ENCODE measurements around the gene DIP2A. TPM values are rescaled to one million over a fixed set of nuclear protein-coding genes. Genes with fewer than 3 reads are reported as not detected.

The DIP2A gene
- total RNA-seq, 1 donor from 2014 or later, result 27.9 TPM

- Mint-ChIP-seq H3K4me3 (ENCODE audit: unreplicated experiment) (no peak overlapping the region), H3K27me3 (ENCODE audit: low read depth) (no peaks in the 10 kb centered on the region), H3K9me3 (ENCODE audit: low read depth) (no peaks in the 10 kb centered on the region), H3K4me1 (ENCODE audit: low read depth) (peaks cover 11% of the 10 kb centered on the region), H3K36me3 (ENCODE audit: low read depth) (peaks cover 21% of the 10 kb centered on the region), H3K27ac (ENCODE audit: unreplicated experiment) (no peak overlapping the region)
- DNase-seq (ENCODE audit: low spot score), result no peak
- no peak for TF ChIP-seq CTCF (IDR thresholded peaks at IDR 0.05)
Observed at GRCh38 chr21:46503922-46504550, 45.3 kb downstream of the DIP2A start.

- no peak for TF ChIP-seq CTCF (IDR thresholded peaks at IDR 0.05)
- H3K4me3 Mint-ChIP-seq (ENCODE audit: unreplicated experiment), result no peak overlapping the region
- no peaks in the 10 kb centered on the region for H3K9me3 Mint-ChIP-seq (ENCODE audit: low read depth)
- no peaks in the 10 kb centered on the region for H3K27me3 Mint-ChIP-seq (ENCODE audit: low read depth)
- DNase-seq (ENCODE audit: low spot score), result no peak
- peaks cover 15% of the 10 kb centered on the region for H3K4me1 Mint-ChIP-seq (ENCODE audit: low read depth)
- no peak overlapping the region for H3K27ac Mint-ChIP-seq (ENCODE audit: unreplicated experiment)
- peaks cover 16% of the 10 kb centered on the region for H3K36me3 Mint-ChIP-seq (ENCODE audit: low read depth)
Observed at GRCh38 chr21:46504666-46505065, 46.0 kb downstream of the DIP2A start.

- H3K9me3 Mint-ChIP-seq (ENCODE audit: low read depth), result no peaks in the 10 kb centered on the region
- H3K36me3 Mint-ChIP-seq (ENCODE audit: low read depth), result peaks cover 18% of the 10 kb centered on the region
- TF ChIP-seq CTCF (IDR thresholded peaks at IDR 0.05), result no peak
- H3K27ac Mint-ChIP-seq (ENCODE audit: unreplicated experiment), result no peak overlapping the region
- no peaks in the 10 kb centered on the region for H3K27me3 Mint-ChIP-seq (ENCODE audit: low read depth)
- no peak overlapping the region for H3K4me3 Mint-ChIP-seq (ENCODE audit: unreplicated experiment)
- no peak for DNase-seq (ENCODE audit: low spot score)
- H3K4me1 Mint-ChIP-seq (ENCODE audit: low read depth), result peaks cover 12% of the 10 kb centered on the region
Observed at GRCh38 chr21:46507562-46507961, 48.9 kb downstream of the DIP2A start.

- no peaks in the 10 kb centered on the region for H3K27me3 Mint-ChIP-seq (ENCODE audit: low read depth)
- peaks cover 19% of the 10 kb centered on the region for H3K36me3 Mint-ChIP-seq (ENCODE audit: low read depth)
- TF ChIP-seq CTCF (IDR thresholded peaks at IDR 0.05), result no peak
- peak overlapping the region; percentile 91 for H3K27ac Mint-ChIP-seq (ENCODE audit: unreplicated experiment)
- no peak overlapping the region for H3K4me3 Mint-ChIP-seq (ENCODE audit: unreplicated experiment)
- H3K9me3 Mint-ChIP-seq (ENCODE audit: low read depth), result no peaks in the 10 kb centered on the region
- no peak for DNase-seq (ENCODE audit: low spot score)
- H3K4me1 Mint-ChIP-seq (ENCODE audit: low read depth), result peaks cover 13% of the 10 kb centered on the region
Observed at GRCh38 chr21:46509741-46510502, 51.2 kb downstream of the DIP2A start.

- Mint-ChIP-seq H3K36me3 (ENCODE audit: low read depth) (peaks cover 14% of the 10 kb centered on the region), H3K4me3 (ENCODE audit: unreplicated experiment) (no peak overlapping the region), H3K27me3 (ENCODE audit: low read depth) (no peaks in the 10 kb centered on the region), H3K4me1 (ENCODE audit: low read depth) (peaks cover 12% of the 10 kb centered on the region), H3K27ac (ENCODE audit: unreplicated experiment) (no peak overlapping the region), H3K9me3 (ENCODE audit: low read depth) (no peaks in the 10 kb centered on the region)
- no peak for DNase-seq (ENCODE audit: low spot score)
- no peak for TF ChIP-seq CTCF (IDR thresholded peaks at IDR 0.05)
Observed at GRCh38 chr21:46515109-46515508, 56.4 kb downstream of the DIP2A start.

Measured in chondrocyte (in vitro differentiated cells).